Adrenal gland (tissue), 5 donors: ENCODE data around the gene PAQR7.

Source experiments
- POLR2A ChIP-seq, 2 donors: fragments of 450-650 bp; IDR thresholded peaks; one replicate each; pipeline ENCODE4 v1.6.1; 2017; ENCODE audit warnings: antibody characterized with exemption in 2 of 2, mild to moderate bottlenecking in 2 of 2, moderate library complexity in 1 of 2
- TF ChIP-seq, protein P1 (sequence below), 6 experiments: fragments of 450-650 bp in 4 of 6; fragments of 200-600 bp in 2 of 6; sonication (generic) in 1 of 6; IDR thresholded peaks; 1 replicate in 5 of 6; 2 replicates in 1 of 6; pipeline versions ENCODE4 v1.5.1 to v1.8.0; 2016 to 2021; ENCODE audit warnings: antibody characterized with exemption in 6 of 6, mild to moderate bottlenecking in 2 of 6, moderate library complexity in 1 of 6
- donor health status: DM: no; HTN: no; CAD: no.

- TF ChIP-seq, protein P1, sequence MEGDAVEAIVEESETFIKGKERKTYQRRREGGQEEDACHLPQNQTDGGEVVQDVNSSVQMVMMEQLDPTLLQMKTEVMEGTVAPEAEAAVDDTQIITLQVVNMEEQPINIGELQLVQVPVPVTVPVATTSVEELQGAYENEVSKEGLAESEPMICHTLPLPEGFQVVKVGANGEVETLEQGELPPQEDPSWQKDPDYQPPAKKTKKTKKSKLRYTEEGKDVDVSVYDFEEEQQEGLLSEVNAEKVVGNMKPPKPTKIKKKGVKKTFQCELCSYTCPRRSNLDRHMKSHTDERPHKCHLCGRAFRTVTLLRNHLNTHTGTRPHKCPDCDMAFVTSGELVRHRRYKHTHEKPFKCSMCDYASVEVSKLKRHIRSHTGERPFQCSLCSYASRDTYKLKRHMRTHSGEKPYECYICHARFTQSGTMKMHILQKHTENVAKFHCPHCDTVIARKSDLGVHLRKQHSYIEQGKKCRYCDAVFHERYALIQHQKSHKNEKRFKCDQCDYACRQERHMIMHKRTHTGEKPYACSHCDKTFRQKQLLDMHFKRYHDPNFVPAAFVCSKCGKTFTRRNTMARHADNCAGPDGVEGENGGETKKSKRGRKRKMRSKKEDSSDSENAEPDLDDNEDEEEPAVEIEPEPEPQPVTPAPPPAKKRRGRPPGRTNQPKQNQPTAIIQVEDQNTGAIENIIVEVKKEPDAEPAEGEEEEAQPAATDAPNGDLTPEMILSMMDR (IDR thresholded peaks at IDR 0.05): no peak
- no peak for TF ChIP-seq POLR2A (IDR thresholded peaks at IDR 0.05)
Measured at GRCh38 chr1:25814549-25815087, 60.9 kb downstream of the PAQR7 start.
